HCT116 (cell line): ENCODE data around the gene MAPK8. TPM values are rescaled to one million over a fixed set of nuclear protein-coding genes. Genes with fewer than 3 reads are reported as not detected.

Experiments used
- ATAC-seq: fragments of 200-7000 bp; cut with Tn5 transposase; 2 replicates; pipeline ENCODE4 v1.9.1; 2020; ENCODE audit warnings: mild to moderate bottlenecking, moderate library complexity
- BruUV-seq: library from RNA; stranded (reverse); fragments of 400-500 nt; replicated peaks from 2 replicates; lab custom pipeline; 2021; lab: Mats Ljungman, UMichigan
- CTCF ChIA-PET: fragments of 300-600 bp; sonication (Branson Sonifier 250); formaldehyde crosslinking; loops from one replicate; lab custom pipeline; 2021; ENCODE audit warnings: antibody characterized with exemption; lab: Charles Lee
- POLR2A ChIA-PET: fragments of 300-600, 350-600 bp; sonication (Branson Sonifier 250); formaldehyde crosslinking; loops from one replicate; lab custom pipeline; 2021; ENCODE audit warnings: antibody characterized with exemption; lab: Charles Lee
- RAD21 ChIA-PET, 2 experiments: fragments of 300-600 bp; sonication (Branson Sonifier 250); formaldehyde crosslinking; loops; one replicate each; lab custom pipeline; 2023; ENCODE audit warnings: low total read pairs in 2 of 2; ENCODE audit not compliant: uncharacterized antibody in 2 of 2, unreplicated experiment in 2 of 2, low non-redundant PET in 1 of 2; lab: Charles Lee
- DNase-seq: peaks from one replicate; pipeline ENCODE4 v3.0.0-alpha.2; 2010; ENCODE audit warnings: low read depth, low spot score
- H2AFZ ChIP-seq: fragments of 200-600 bp; shearing (Covaris generic), sonication (generic); 2 replicates; pipeline ENCODE4 v1.6.1; 2017; ENCODE audit warnings: low read depth, mixed run types, mixed read lengths, antibody characterized with exemption, low read length; ENCODE audit not compliant: poor library complexity, severe bottlenecking
- H3K27ac ChIP-seq: 2 replicates; pipeline ENCODE4 v1.5.1; 2012; ENCODE audit warnings: low read depth, low read length
- H3K27me3 ChIP-seq: fragments of 200-600 bp; sonication (generic); 2 replicates; pipeline ENCODE4 v1.6.1; 2016; ENCODE audit warnings: mixed run types, low read length, mixed read lengths; ENCODE audit not compliant: insufficient read depth
- H3K36me3 ChIP-seq, 2 experiments: fragments of 200-500 bp in 1 of 2; fragments of 200-600 bp in 1 of 2; sonication (Bioruptor generic) in 1 of 2; sonication (generic) in 1 of 2; 2 replicates each; pipeline versions ENCODE4 v1.5.1 to v1.6.1; 2014 to 2016; ENCODE audit warnings: low read length in 2 of 2, inconsistent platforms in 1 of 2, mixed read lengths in 1 of 2, mixed run types in 1 of 2; ENCODE audit not compliant: insufficient read depth in 2 of 2, control insufficient read depth in 1 of 2
- H3K4me1 ChIP-seq, 2 experiments: fragments of 200-600 bp in 1 of 2; sonication (generic) in 1 of 2; 2 replicates each; pipeline versions ENCODE4 v1.5.1 to v1.6.1; 2012 to 2017; ENCODE audit warnings: low read length in 2 of 2, inconsistent platforms in 1 of 2, mild to moderate bottlenecking in 1 of 2, mixed read lengths in 1 of 2, mixed run types in 1 of 2, moderate library complexity in 1 of 2; ENCODE audit not compliant: insufficient read depth in 2 of 2, control insufficient read depth in 1 of 2
- H3K4me2 ChIP-seq: fragments of 200-600 bp; sonication (generic); 2 replicates; pipeline ENCODE4 v1.6.1; 2017; ENCODE audit warnings: mixed run types, low read length, mixed read lengths
- H3K4me3 ChIP-seq, 2 experiments: fragments of 200-600 bp in 1 of 2; sonication (generic) in 1 of 2; replicated peaks in 1 of 2; 2 replicates each; pipeline ENCODE4 v1.5.1; 2011 to 2016; ENCODE audit warnings: low read length in 2 of 2, control low read depth in 1 of 2, low read depth in 1 of 2, mild to moderate bottlenecking in 1 of 2, mixed read lengths in 1 of 2, mixed run types in 1 of 2
- H3K79me2 ChIP-seq: fragments of 200-600 bp; sonication (generic); 2 replicates; pipeline ENCODE4 v1.6.1; 2017; ENCODE audit warnings: mild to moderate bottlenecking, mixed run types, low read length, moderate library complexity, mixed read lengths; ENCODE audit not compliant: insufficient read depth
- H3K9ac ChIP-seq: fragments of 200-600 bp; sonication (generic); 2 replicates; pipeline ENCODE4 v1.6.1; 2016; ENCODE audit warnings: low read length, mixed read lengths
- H3K9me2 ChIP-seq: fragments of 200-600 bp; sonication (generic), shearing (Covaris generic); 2 replicates; pipeline ENCODE4 v1.6.1; 2017; ENCODE audit warnings: mixed run types, mild to moderate bottlenecking, moderate library complexity; ENCODE audit not compliant: insufficient read depth
- H3K9me3 ChIP-seq, 2 experiments: fragments of 200-500 bp in 1 of 2; fragments of 200-600 bp in 1 of 2; sonication (Bioruptor generic) in 1 of 2; sonication (generic) in 1 of 2; 2 replicates each; pipeline ENCODE4 v1.6.1; 2014 to 2017; ENCODE audit warnings: low read length in 2 of 2, mixed read lengths in 2 of 2, inconsistent platforms in 1 of 2, low read depth in 1 of 2, mild to moderate bottlenecking in 1 of 2, mixed run types in 1 of 2, moderate library complexity in 1 of 2; ENCODE audit not compliant: control insufficient read depth in 1 of 2, insufficient read depth in 1 of 2
- H4K20me1 ChIP-seq: fragments of 200-600 bp; sonication (generic), shearing (Covaris generic); 2 replicates; pipeline ENCODE4 v1.6.1; 2017; ENCODE audit warnings: mixed run types, mild to moderate bottlenecking, moderate library complexity; ENCODE audit not compliant: insufficient read depth
- CBX3 ChIP-seq: IDR thresholded peaks from 2 replicates; pipeline ENCODE4 v1.6.1; 2012; ENCODE audit warnings: low read depth
- ELF1 ChIP-seq: IDR thresholded peaks from 2 replicates; pipeline ENCODE4 v1.6.1; 2012; ENCODE audit warnings: low read depth, borderline replicate concordance
- EZH2phosphoT487 ChIP-seq: fragments of 200-600 bp; IDR thresholded peaks from 2 replicates; pipeline ENCODE4 v1.6.1; 2018; ENCODE audit warnings: antibody characterized with exemption, borderline replicate concordance
- MAX ChIP-seq: IDR thresholded peaks from 2 replicates; pipeline ENCODE4 v1.6.1; 2012
- RAD21 ChIP-seq: IDR thresholded peaks from 2 replicates; pipeline ENCODE4 v1.6.1; 2012; ENCODE audit warnings: low read depth, mild to moderate bottlenecking
- SP1 ChIP-seq: IDR thresholded peaks from 2 replicates; pipeline ENCODE4 v1.6.1; 2012; ENCODE audit warnings: low read depth
- SRF ChIP-seq: IDR thresholded peaks from 2 replicates; pipeline ENCODE4 v1.6.1; 2012; ENCODE audit warnings: low read depth
- ZNF274 ChIP-seq: fragments of 200-500 bp; sonication (Bioruptor generic); IDR thresholded peaks from 2 replicates; pipeline ENCODE4 v1.6.1; 2014; ENCODE audit warnings: mild to moderate bottlenecking, low read depth, low read length, inconsistent platforms
- intact Hi-C: fragments of 100-400 bp; cut with micrococcal nuclease; formaldehyde crosslinking; loops from 2 replicates; pipeline ENCODE4 v1.10.0; 2022
- total RNA-seq: library from RNA; stranded (reverse); gene quantifications from one replicate; pipeline ENCODE4 v1.2.1, GENCODE V29; 2021; ENCODE audit not compliant: unreplicated experiment

Gene MAPK8
- total RNA-seq, 1 experiment from 2014 or later: 71.0 TPM

GRCh38 chr10:48478980-48479811 lies 172.7 kb downstream of the MAPK8 start:
- Histone ChIP-seq H3K79me2 (no peaks in the 10 kb centered on the region), H4K20me1 (no peaks in the 10 kb centered on the region), H3K9me3 (no peaks in the 10 kb centered on the region), H3K4me3 (no peak overlapping the region), H3K27me3 (no peaks in the 10 kb centered on the region), H2AFZ (no peak overlapping the region), H3K36me3 (no peaks in the 10 kb centered on the region), H3K4me2 (no peak overlapping the region), H3K9ac (no peak overlapping the region), H3K27ac (no peak overlapping the region), H3K9me2 (no peaks in the 10 kb centered on the region), H3K4me1 (no peaks in the 10 kb centered on the region)
- no TSS peak for BruUV-seq
- ATAC-seq (no peak), DNase-seq (no peak)
- intact Hi-C loops: no loop called here
- ChIA-PET RAD21 (no interaction called here), CTCF (no interaction called here), POLR2A (no interaction called here)
- TF ChIP-seq ZNF274: no peak
- TF ChIP-seq ELF1: no peak
- no peak for TF ChIP-seq MAX
- no peak for TF ChIP-seq SP1
- TF ChIP-seq SRF: no peak
- TF ChIP-seq CBX3: no peak
- TF ChIP-seq RAD21: no peak
- TF ChIP-seq EZH2phosphoT487: no peak
